ENCODE measurements around the gene FERMT3. TPM values are rescaled to one million over a fixed set of nuclear protein-coding genes. Genes with fewer than 3 reads are reported as not detected.

The FERMT3 gene
- total and polyA plus RNA-seq, 2 of the 13 experiments (the other 11 are each of a cell fraction or from before 2014, with no cell fraction given): 0.29 TPM; not detected in 1

GRCh38 chr11:64238999-64239398, 32.5 kb downstream of the FERMT3 start:
- H3K4me1 ChIP-seq (ENCODE audit: insufficient read depth, low read length): peaks cover 63% of the 10 kb centered on the region
- no peak overlapping the region for H3K9ac ChIP-seq (ENCODE audit: insufficient read depth, low read depth, low read length)
- peaks cover 0 to 8% of the 10 kb centered on the region in 2 experiments; a peak in 3 of 5 replicates for H3K36me3 ChIP-seq (replicated peaks in 1 of 2; ENCODE audit: control insufficient read depth in 1 of 2, insufficient read depth in 2 of 2, low read length in 2 of 2)
- FAIRE-seq: no peak
- H4K20me1 ChIP-seq (ENCODE audit: insufficient read depth, low read length): no peaks in the 10 kb centered on the region
- H3K27me3 ChIP-seq (ENCODE audit: control insufficient read depth in 1 of 2, insufficient read depth in 2 of 2, low read length in 2 of 2): no peaks in the 10 kb centered on the region; a peak in 1 of 5 replicates
- DNase-seq (ENCODE audit: low spot score): no peak
- no peak overlapping the region for H2AFZ ChIP-seq (ENCODE audit: low read length)
- in situ Hi-C loops (cut with HindIII; ENCODE audit: extremely low pct_ligation_motif_present, low pct_unique_long_range_greater_than_20kb) (no loop called here), intact Hi-C loops (cut with micrococcal nuclease; ENCODE audit: unreplicated experiment) (no loop called here)
- TF ChIP-seq HOXA9 (CRISPR knock-in tag; IDR thresholded peaks at IDR 0.05; ENCODE audit: borderline replicate concordance): no peak
- no peak for TF ChIP-seq NR2F1 (CRISPR knock-in tag; IDR thresholded peaks at IDR 0.05)
- TF ChIP-seq, protein P1, sequence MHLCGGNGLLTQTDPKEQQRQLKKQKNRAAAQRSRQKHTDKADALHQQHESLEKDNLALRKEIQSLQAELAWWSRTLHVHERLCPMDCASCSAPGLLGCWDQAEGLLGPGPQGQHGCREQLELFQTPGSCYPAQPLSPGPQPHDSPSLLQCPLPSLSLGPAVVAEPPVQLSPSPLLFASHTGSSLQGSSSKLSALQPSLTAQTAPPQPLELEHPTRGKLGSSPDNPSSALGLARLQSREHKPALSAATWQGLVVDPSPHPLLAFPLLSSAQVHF (CRISPR knock-in tag; IDR thresholded peaks at IDR 0.05): no peak
- no peak for TF ChIP-seq JUN (CRISPR knock-in tag; IDR thresholded peaks at IDR 0.05)
- TF ChIP-seq SMARCC2 (IDR thresholded peaks at IDR 0.05): no peak
- TF ChIP-seq ZNF737 (CRISPR knock-in tag; IDR thresholded peaks at IDR 0.05; ENCODE audit: borderline replicate concordance): no peak
- TF ChIP-seq THAP7 (CRISPR knock-in tag; IDR thresholded peaks at IDR 0.05): no peak
- TF ChIP-seq TCF7L2 (IDR thresholded peaks at IDR 0.05; ENCODE audit: low read depth, low read length): no peak
- no peak for TF ChIP-seq ATF2 (CRISPR knock-in tag; IDR thresholded peaks at IDR 0.05)
- no peak for TF ChIP-seq HNRNPL (IDR thresholded peaks at IDR 0.05; ENCODE audit: low read depth, low read length)
- TF ChIP-seq, protein P2, sequence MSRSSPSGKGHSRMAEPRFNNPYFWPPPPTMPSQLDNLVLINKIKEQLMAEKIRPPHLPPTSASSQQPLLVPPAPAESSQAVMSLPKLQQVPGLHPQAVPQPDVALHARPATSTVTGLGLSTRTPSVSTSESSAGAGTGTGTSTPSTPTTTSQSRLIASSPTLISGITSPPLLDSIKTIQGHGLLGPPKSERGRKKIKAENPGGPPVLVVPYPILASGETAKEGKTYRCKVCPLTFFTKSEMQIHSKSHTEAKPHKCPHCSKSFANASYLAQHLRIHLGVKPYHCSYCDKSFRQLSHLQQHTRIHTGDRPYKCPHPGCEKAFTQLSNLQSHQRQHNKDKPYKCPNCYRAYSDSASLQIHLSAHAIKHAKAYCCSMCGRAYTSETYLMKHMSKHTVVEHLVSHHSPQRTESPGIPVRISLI (CRISPR knock-in tag; IDR thresholded peaks at IDR 0.05; ENCODE audit: borderline replicate concordance): no peak
- TF ChIP-seq TAF15 (IDR thresholded peaks at IDR 0.05; ENCODE audit: low read depth, low read length, poor library complexity, severe bottlenecking): no peak
- no peak for TF ChIP-seq SNAPC4 (CRISPR knock-in tag; IDR thresholded peaks at IDR 0.05)
- no peak for TF ChIP-seq ZNF766 (CRISPR knock-in tag; IDR thresholded peaks at IDR 0.05; ENCODE audit: borderline replicate concordance)
- no peak for TF ChIP-seq GATA4 (IDR thresholded peaks at IDR 0.05; ENCODE audit: borderline replicate concordance, low read depth)
- WGBS (ENCODE audit: low lambda C conversion rate): 93% methylated on average over 5 of the region's 5 CpGs
- ChIA-PET POLR2A (no interaction called here), CTCF (ENCODE audit: low intra/inter-chr PET ratio, low total read pairs) (no interaction called here)
- H3K4me2 ChIP-seq (ENCODE audit: low read depth, low read length): no peak overlapping the region
- no peaks in the 10 kb centered on the region for H3K9me3 ChIP-seq (ENCODE audit: low read length)
- no TSS peak for BruUV-seq (replicated peaks)
- no peak for ATAC-seq
- H3K79me2 ChIP-seq (ENCODE audit: insufficient read depth, low read length): peaks cover 16% of the 10 kb centered on the region
- no peak overlapping the region for H3K4me3 ChIP-seq (replicated peaks in 1 of 3; ENCODE audit: insufficient read depth in 1 of 3, low read depth in 2 of 3, low read length in 3 of 3)
- peak overlapping the region; percentile 15 for H3K27ac ChIP-seq (ENCODE audit: extremely low read length, insufficient read depth, low read length)
